ENCODE data around the gene FCGR1A.
"Not testable (repeated sequence)": the region's sequence is repeated elsewhere in the genome, so short reads cannot be mapped to it uniquely, and the experiment has no call there.

Gene FCGR1A

GRCh38 chr1:149782600-149782999 lies at the start of gene FCGR1A:
TSS of gene FCGR1A (plus strand) at chr1:149782694. CDS start at chr1:149782744, 50 bp downstream.
- H3K27me3 Mint-ChIP-seq; H3K36me3 Mint-ChIP-seq; H3K9me3 Mint-ChIP-seq; DNase-seq (ENCODE audit: low spot score in 2 of 2); H3K27ac Mint-ChIP-seq; H3K4me3 Mint-ChIP-seq; ATAC-seq (ENCODE audit: low read depth); H3K4me1 Mint-ChIP-seq: not testable (repeated sequence)

GRCh38 chr1:149732781-149733180 lies 49.7 kb upstream of the FCGR1A start:
- not testable (repeated sequence) for H3K4me3 Mint-ChIP-seq; H3K27ac Mint-ChIP-seq; ATAC-seq (ENCODE audit: low read depth); DNase-seq (ENCODE audit: low spot score in 2 of 2); H3K36me3 Mint-ChIP-seq; H3K9me3 Mint-ChIP-seq; H3K4me1 Mint-ChIP-seq; H3K27me3 Mint-ChIP-seq

- H3K36me3 Mint-ChIP-seq; ATAC-seq (ENCODE audit: low read depth); H3K27me3 Mint-ChIP-seq; H3K9me3 Mint-ChIP-seq; H3K4me3 Mint-ChIP-seq; H3K27ac Mint-ChIP-seq; H3K4me1 Mint-ChIP-seq; DNase-seq (ENCODE audit: low spot score in 2 of 2): not testable (repeated sequence)
Measured at GRCh38 chr1:149734692-149735091, 47.8 kb upstream of the FCGR1A start.

GRCh38 chr1:149740148-149740581 lies 42.3 kb upstream of the FCGR1A start:
- not testable (repeated sequence) for H3K27ac Mint-ChIP-seq
- H3K4me3 Mint-ChIP-seq = peak overlapping the region; percentile 59
- peak; percentile 55 for ATAC-seq (ENCODE audit: low read depth)

GRCh38 chr1:149740590-149741230 lies 41.8 kb upstream of the FCGR1A start:
- H3K9me3 Mint-ChIP-seq; ATAC-seq (ENCODE audit: low read depth); DNase-seq (ENCODE audit: low spot score in 2 of 2); H3K36me3 Mint-ChIP-seq; H3K27me3 Mint-ChIP-seq; H3K4me1 Mint-ChIP-seq; H3K27ac Mint-ChIP-seq: not testable (repeated sequence)
- peak overlapping the region; percentile 59 for H3K4me3 Mint-ChIP-seq

More at GRCh38 chr1:149740148-149740581, 42.3 kb upstream of the FCGR1A start:
- not testable (repeated sequence) for H3K9me3 Mint-ChIP-seq; H3K27me3 Mint-ChIP-seq; H3K36me3 Mint-ChIP-seq; H3K4me1 Mint-ChIP-seq; DNase-seq (ENCODE audit: low spot score in 2 of 2)

GRCh38 chr1:149741914-149742313 lies 40.6 kb upstream of the FCGR1A start:
- not testable (repeated sequence) for H3K4me1 Mint-ChIP-seq, H3K9me3 Mint-ChIP-seq, H3K36me3 Mint-ChIP-seq

GRCh38 chr1:149746463-149747356 lies 35.8 kb upstream of the FCGR1A start:
- H3K27me3 Mint-ChIP-seq, H3K9me3 Mint-ChIP-seq, H3K27ac Mint-ChIP-seq, H3K4me1 Mint-ChIP-seq, H3K36me3 Mint-ChIP-seq: not testable (repeated sequence)
- ATAC-seq (ENCODE audit: low read depth) (peak; percentile 24), DNase-seq (ENCODE audit: low spot score in 2 of 2) (peak in 1 of 2 donors; percentile 19)
- peak overlapping the region; percentile 11 for H3K4me3 Mint-ChIP-seq

More at GRCh38 chr1:149741914-149742313, 40.6 kb upstream of the FCGR1A start:
- not testable (repeated sequence) for H3K27me3 Mint-ChIP-seq; DNase-seq (ENCODE audit: low spot score in 2 of 2); H3K4me3 Mint-ChIP-seq; H3K27ac Mint-ChIP-seq
- ATAC-seq (ENCODE audit: low read depth) = peak; percentile 46

GRCh38 chr1:149747359-149748143 lies 34.9 kb upstream of the FCGR1A start:
- ATAC-seq (ENCODE audit: low read depth) = peak; percentile 47
- H3K4me3 Mint-ChIP-seq = peak overlapping the region; percentile 49
- not testable (repeated sequence) for H3K4me1 Mint-ChIP-seq; H3K9me3 Mint-ChIP-seq; H3K27ac Mint-ChIP-seq; H3K27me3 Mint-ChIP-seq; H3K36me3 Mint-ChIP-seq; DNase-seq (ENCODE audit: low spot score in 2 of 2)

- not testable (repeated sequence) for ATAC-seq (ENCODE audit: low read depth); H3K4me3 Mint-ChIP-seq; H3K9me3 Mint-ChIP-seq; H3K36me3 Mint-ChIP-seq; H3K4me1 Mint-ChIP-seq; H3K27me3 Mint-ChIP-seq; DNase-seq (ENCODE audit: low spot score in 2 of 2); H3K27ac Mint-ChIP-seq
Measured at GRCh38 chr1:149748144-149748500, 34.4 kb upstream of the FCGR1A start.

- H3K9me3 Mint-ChIP-seq; ATAC-seq (ENCODE audit: low read depth); H3K27ac Mint-ChIP-seq; H3K27me3 Mint-ChIP-seq; DNase-seq (ENCODE audit: low spot score in 2 of 2); H3K4me3 Mint-ChIP-seq; H3K4me1 Mint-ChIP-seq; H3K36me3 Mint-ChIP-seq: not testable (repeated sequence)
Measured at GRCh38 chr1:149750562-149750961, 31.9 kb upstream of the FCGR1A start.

- not testable (repeated sequence) for H3K36me3 Mint-ChIP-seq; H3K27me3 Mint-ChIP-seq; H3K27ac Mint-ChIP-seq; DNase-seq (ENCODE audit: low spot score in 2 of 2); H3K9me3 Mint-ChIP-seq; H3K4me3 Mint-ChIP-seq; H3K4me1 Mint-ChIP-seq; ATAC-seq (ENCODE audit: low read depth)
Measured at GRCh38 chr1:149752186-149752585, 30.3 kb upstream of the FCGR1A start.

GRCh38 chr1:149753466-149753865 lies 29.0 kb upstream of the FCGR1A start:
- not testable (repeated sequence) for H3K9me3 Mint-ChIP-seq; ATAC-seq (ENCODE audit: low read depth); H3K27me3 Mint-ChIP-seq; H3K36me3 Mint-ChIP-seq; H3K4me1 Mint-ChIP-seq; H3K4me3 Mint-ChIP-seq; H3K27ac Mint-ChIP-seq; DNase-seq (ENCODE audit: low spot score in 2 of 2)

- not testable (repeated sequence) for H3K27me3 Mint-ChIP-seq; H3K9me3 Mint-ChIP-seq; H3K27ac Mint-ChIP-seq; H3K4me1 Mint-ChIP-seq; ATAC-seq (ENCODE audit: low read depth); H3K4me3 Mint-ChIP-seq; H3K36me3 Mint-ChIP-seq; DNase-seq (ENCODE audit: low spot score in 2 of 2)
Measured at GRCh38 chr1:149755294-149755693, 27.2 kb upstream of the FCGR1A start.

- not testable (repeated sequence) for H3K36me3 Mint-ChIP-seq; ATAC-seq (ENCODE audit: low read depth); DNase-seq (ENCODE audit: low spot score in 2 of 2); H3K4me1 Mint-ChIP-seq; H3K27ac Mint-ChIP-seq; H3K4me3 Mint-ChIP-seq; H3K9me3 Mint-ChIP-seq; H3K27me3 Mint-ChIP-seq
Measured at GRCh38 chr1:149762294-149762693, 20.2 kb upstream of the FCGR1A start.
